IMR-90 (cell line): ENCODE results near the gene CHCHD4. TPM values are rescaled to one million over a fixed set of nuclear protein-coding genes. Genes with fewer than 3 reads are reported as not detected.
"Not testable (repeated sequence)": the region's sequence is repeated elsewhere in the genome, so short reads cannot be mapped to it uniquely, and the experiment has no call there.

Source experiments
- ATAC-seq: fragments of 200-7000 bp; cut with Tn5 transposase; 2 replicates; pipeline ENCODE4 v1.9.1; 2020; ENCODE audit warnings: low read depth, mild to moderate bottlenecking, moderate library complexity
- BruUV-seq: library from RNA; stranded (reverse); fragments of 400-500 nt; replicated peaks from 2 replicates; lab custom pipeline; 2021; lab: Mats Ljungman, UMichigan
- CTCF ChIA-PET: fragments of 300-600 bp; formaldehyde crosslinking; extraction: SDS; loops from one replicate; lab custom pipeline; 2021; ENCODE audit warnings: antibody characterized with exemption; lab: Yijun Ruan, JAX
- POLR2A ChIA-PET: fragments of 300-600 bp; sonication (Branson Sonifier 250); formaldehyde crosslinking; loops from one replicate; lab custom pipeline; 2022; ENCODE audit warnings: antibody characterized with exemption; ENCODE audit not compliant: unreplicated experiment; lab: Charles Lee
- DNase-seq: peaks from one replicate; pipeline ENCODE4 v3.0.0; 2013
- H2AFZ ChIP-seq: replicated peaks from 2 replicates; pipeline ENCODE3; 2013; ENCODE audit warnings: low read length, mild to moderate bottlenecking; ENCODE audit not compliant: poor library complexity
- H2AK5ac ChIP-seq: 2 replicates; pipeline ENCODE4 v1.6.1; 2013; ENCODE audit warnings: low read depth, low read length, inconsistent platforms
- H2AK9ac ChIP-seq: replicated peaks from 2 replicates; pipeline ENCODE3; 2013; ENCODE audit warnings: mild to moderate bottlenecking, low read depth, low read length, moderate library complexity; ENCODE audit not compliant: poor library complexity
- H2BK120ac ChIP-seq: 2 replicates; pipeline ENCODE4 v1.6.1; 2013; ENCODE audit warnings: low read depth, low read length, inconsistent platforms
- H2BK15ac ChIP-seq: 3 replicates; pipeline ENCODE4 v1.6.1; 2013; ENCODE audit warnings: low read depth, low read length, inconsistent platforms
- H2BK20ac ChIP-seq: 2 replicates; pipeline ENCODE4 v1.6.1; 2013; ENCODE audit warnings: low read depth, mild to moderate bottlenecking, inconsistent platforms, low read length, moderate library complexity
- H2BK5ac ChIP-seq: 2 replicates; pipeline ENCODE4 v1.6.1; 2013; ENCODE audit warnings: mild to moderate bottlenecking, low read depth, low read length, inconsistent platforms; ENCODE audit not compliant: poor library complexity, severe bottlenecking
- H3K14ac ChIP-seq: replicated peaks from 2 replicates; pipeline ENCODE4 v1.6.1; 2013; ENCODE audit warnings: low read depth, low read length, inconsistent platforms
- H3K18ac ChIP-seq: 2 replicates; pipeline ENCODE4 v1.6.1; 2013; ENCODE audit warnings: low read depth, low read length, control low read depth
- H3K23ac ChIP-seq: 2 replicates; pipeline ENCODE4 v1.6.1; 2013; ENCODE audit warnings: low read depth, low read length, inconsistent platforms
- H3K27ac ChIP-seq: 2 replicates; pipeline ENCODE4 v1.5.1; 2013; ENCODE audit warnings: mild to moderate bottlenecking, control low read depth, low read length; ENCODE audit not compliant: insufficient read depth
- H3K27me3 ChIP-seq: 2 replicates; pipeline ENCODE4 v1.6.1; 2013; ENCODE audit warnings: low read length; ENCODE audit not compliant: control insufficient read depth, insufficient read depth
- H3K36me3 ChIP-seq: 2 replicates; pipeline ENCODE4 v1.6.1; 2013; ENCODE audit warnings: low read length, mixed read lengths; ENCODE audit not compliant: control insufficient read depth, insufficient read depth
- H3K4ac ChIP-seq: 2 replicates; pipeline ENCODE4 v1.6.1; 2013; ENCODE audit warnings: low read depth, low read length, inconsistent platforms
- H3K4me1 ChIP-seq: 2 replicates; pipeline ENCODE4 v1.6.1; 2013; ENCODE audit warnings: low read length, mixed read lengths; ENCODE audit not compliant: control insufficient read depth, insufficient read depth
- H3K4me2 ChIP-seq: 2 replicates; pipeline ENCODE4 v1.6.1; 2013; ENCODE audit warnings: low read depth, mild to moderate bottlenecking, control low read depth, low read length, moderate library complexity
- H3K4me3 ChIP-seq: 2 replicates; pipeline ENCODE4 v1.5.1; 2013; ENCODE audit warnings: low read depth, mild to moderate bottlenecking, control low read depth, low read length, moderate library complexity; ENCODE audit not compliant: insufficient read depth
- H3K56ac ChIP-seq: 2 replicates; pipeline ENCODE4 v1.6.1; 2013; ENCODE audit warnings: low read length, inconsistent platforms; ENCODE audit not compliant: insufficient read depth; ENCODE audit errors: extremely low read depth
- H3K79me1 ChIP-seq, 2 experiments: 2 replicates each; pipeline ENCODE4 v1.6.1; 2013; ENCODE audit warnings: low read length in 2 of 2, inconsistent platforms in 1 of 2, low read depth in 1 of 2
- H3K9ac ChIP-seq: 2 replicates; pipeline ENCODE4 v1.6.1; 2013; ENCODE audit warnings: low read depth, low read length, control low read depth
- H3K9me1 ChIP-seq: 2 replicates; pipeline ENCODE4 v1.6.1; 2013; ENCODE audit warnings: low read length, inconsistent platforms; ENCODE audit not compliant: insufficient read depth
- H3K9me3 ChIP-seq: 2 replicates; pipeline ENCODE4 v1.6.1; 2013; ENCODE audit warnings: low read length; ENCODE audit not compliant: control insufficient read depth, insufficient read depth
- H4K20me1 ChIP-seq: 2 replicates; pipeline ENCODE4 v1.6.1; 2013; ENCODE audit warnings: low read length, inconsistent platforms; ENCODE audit not compliant: insufficient read depth
- H4K5ac ChIP-seq: 2 replicates; pipeline ENCODE4 v1.6.1; 2013; ENCODE audit warnings: mild to moderate bottlenecking, low read depth, low read length, control low read depth
- H4K8ac ChIP-seq, 2 experiments: 2 replicates each; pipeline ENCODE4 v1.6.1; 2013; ENCODE audit warnings: low read depth in 2 of 2, low read length in 2 of 2, control low read depth in 1 of 2, inconsistent platforms in 1 of 2
- H4K91ac ChIP-seq: 2 replicates; pipeline ENCODE4 v1.6.1; 2013; ENCODE audit warnings: low read depth, low read length, inconsistent platforms; ENCODE audit not compliant: insufficient read depth
- WGBS, 2 experiments: methylation state at CpG; one replicate each; pipeline versions ENCODE4 v1.1.5 to v1.1.7; 2013; ENCODE audit warnings: missing lambda C conversion rate in 2 of 2; ENCODE audit not compliant: insufficient read length in 1 of 2; ENCODE audit errors: extremely low coverage in 2 of 2; 5-methylcytosine and 5-hydroxymethylcytosine counted together
- dilution Hi-C: fragments of 300-500 bp; cut with HindIII; formaldehyde crosslinking; loops from one replicate; pipeline ENCODE4 v1.14.3; 2018; ENCODE audit warnings: low sequenced_read_pairs; ENCODE audit not compliant: unreplicated experiment
- in situ Hi-C: fragments of 300-500 bp; cut with MboI; formaldehyde crosslinking; loops from 3 replicates; pipeline ENCODE4 v1.14.3; 2019; ENCODE audit warnings: low sequenced_read_pairs, inconsistent platforms, mixed read lengths
- intact Hi-C: fragments of 100-400 bp; cut with micrococcal nuclease; formaldehyde crosslinking; loops from 2 replicates; pipeline ENCODE4 v1.10.0; 2022
- polyA plus RNA-seq, 3 experiments: library from polyadenylated mRNA; depleted of rRNA; stranded (reverse); fragments of >200 nt; gene quantifications; 2 replicates each; pipeline ENCODE4 v1.2.3, GENCODE V29; 2012; ENCODE audit warnings: low replicate concordance in 1 of 3
- total RNA-seq: library from RNA; depleted of rRNA; stranded (reverse); fragments of >200 nt; gene quantifications from 2 replicates; pipeline ENCODE4 v1.2.3, GENCODE V29; 2012

The CHCHD4 gene
- total and polyA plus RNA-seq, 2 of the 4 experiments (the other 2 are of a cell fraction) = 9.0 to 9.8 TPM

- H4K5ac ChIP-seq, H3K4ac ChIP-seq, intact Hi-C loops, H3K23ac ChIP-seq, H3K27me3 ChIP-seq, H3K18ac ChIP-seq, H2BK120ac ChIP-seq, BruUV-seq, H3K27ac ChIP-seq, H3K4me3 ChIP-seq, H4K91ac ChIP-seq, H3K9ac ChIP-seq, H3K79me1 ChIP-seq, H3K9me3 ChIP-seq, H2BK20ac ChIP-seq, H2BK5ac ChIP-seq, H4K20me1 ChIP-seq, H3K4me2 ChIP-seq, POLR2A ChIA-PET, H3K9me1 ChIP-seq, H2AK9ac ChIP-seq, H3K14ac ChIP-seq, CTCF ChIA-PET, ATAC-seq, H3K4me1 ChIP-seq, dilution Hi-C loops, H3K56ac ChIP-seq, DNase-seq, H2BK15ac ChIP-seq, H4K8ac ChIP-seq, H2AFZ ChIP-seq, H2AK5ac ChIP-seq: not testable (repeated sequence)
- in situ Hi-C loops = loop anchor here (25.0 kb wide), 2 partner anchors 223 to 623 kb away; partner anchors contain the start of genes HDAC11 and WNT7A
- whole genome bisulfite sequencing, 2 experiments = no CpG with 5 or more reads among the region's 5 CpGs
- peaks cover 12% of the 10 kb centered on the region for H3K36me3 ChIP-seq
Measured at GRCh38 chr3:14109821-14110220, 14.8 kb downstream of the CHCHD4 start.
